ENCODE data around the gene JMJD7. TPM values are rescaled to one million over a fixed set of nuclear protein-coding genes. Genes with fewer than 3 reads are reported as not detected.

Gene JMJD7
- total and polyA plus RNA-seq, 10 donors, result 3.2 to 20.1 (median 10.7) TPM

DNA sequence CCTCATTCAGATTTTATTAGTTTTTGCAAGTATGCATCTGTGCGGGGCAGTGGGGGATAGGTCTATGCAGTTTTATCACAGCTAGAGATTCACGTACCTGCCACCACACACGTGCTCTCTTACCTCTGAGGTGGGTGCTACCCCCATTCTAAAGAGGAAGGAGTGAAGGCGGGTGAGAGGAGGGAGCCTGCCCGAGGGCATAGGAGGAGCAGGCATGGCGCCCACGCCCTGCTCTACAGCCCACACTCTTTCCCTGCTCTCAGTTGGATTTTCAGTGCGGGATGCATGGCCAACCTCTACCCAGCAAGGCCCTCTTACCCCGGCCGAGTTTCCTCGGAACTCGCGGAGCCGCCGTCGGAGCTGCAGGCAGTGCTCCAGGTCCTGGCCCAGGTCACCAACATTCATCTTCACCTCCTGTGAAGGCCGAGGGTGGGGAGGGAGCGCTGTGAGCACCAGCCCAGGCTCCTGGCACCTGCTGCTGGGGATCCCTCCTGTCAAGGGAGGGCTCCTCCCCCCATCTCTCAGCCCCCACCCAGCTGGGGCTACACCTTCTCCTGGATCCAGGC is 37.7 kb downstream of the JMJD7 start:
- H3K4me1 ChIP-seq, result peaks cover 0 to 3% (median 2%) of the 10 kb centered on the region in 6 donors
- DNase-seq, result no peak
- H3K27ac ChIP-seq, result no peak overlapping the region
- intact Hi-C loops (cut with DNase I; ENCODE audit: low total_unique reads), result no loop called here
- 63 to 89% (median 82%) methylated on average over 9 to 18 of the region's 18 CpGs for WGBS, 5 donors
- H3K4me3 ChIP-seq, result no peak overlapping the region
- H3K27me3 ChIP-seq (replicated peaks in 1 of 7), result peaks cover 0 to 19% (median 0%) of the 10 kb centered on the region in 7 donors
- no peaks in the 10 kb centered on the region for H3K9me3 ChIP-seq
- H3K36me3 ChIP-seq, result no peaks in the 10 kb centered on the region
- TF ChIP-seq, protein P1, sequence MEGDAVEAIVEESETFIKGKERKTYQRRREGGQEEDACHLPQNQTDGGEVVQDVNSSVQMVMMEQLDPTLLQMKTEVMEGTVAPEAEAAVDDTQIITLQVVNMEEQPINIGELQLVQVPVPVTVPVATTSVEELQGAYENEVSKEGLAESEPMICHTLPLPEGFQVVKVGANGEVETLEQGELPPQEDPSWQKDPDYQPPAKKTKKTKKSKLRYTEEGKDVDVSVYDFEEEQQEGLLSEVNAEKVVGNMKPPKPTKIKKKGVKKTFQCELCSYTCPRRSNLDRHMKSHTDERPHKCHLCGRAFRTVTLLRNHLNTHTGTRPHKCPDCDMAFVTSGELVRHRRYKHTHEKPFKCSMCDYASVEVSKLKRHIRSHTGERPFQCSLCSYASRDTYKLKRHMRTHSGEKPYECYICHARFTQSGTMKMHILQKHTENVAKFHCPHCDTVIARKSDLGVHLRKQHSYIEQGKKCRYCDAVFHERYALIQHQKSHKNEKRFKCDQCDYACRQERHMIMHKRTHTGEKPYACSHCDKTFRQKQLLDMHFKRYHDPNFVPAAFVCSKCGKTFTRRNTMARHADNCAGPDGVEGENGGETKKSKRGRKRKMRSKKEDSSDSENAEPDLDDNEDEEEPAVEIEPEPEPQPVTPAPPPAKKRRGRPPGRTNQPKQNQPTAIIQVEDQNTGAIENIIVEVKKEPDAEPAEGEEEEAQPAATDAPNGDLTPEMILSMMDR (IDR thresholded peaks at IDR 0.05 in 8 of 11, conservative IDR thresholded peaks at IDR 0.05 in 3 of 11), result no peak
- TF ChIP-seq POLR2AphosphoS5 (IDR thresholded peaks at IDR 0.05), result no peak

DNA sequence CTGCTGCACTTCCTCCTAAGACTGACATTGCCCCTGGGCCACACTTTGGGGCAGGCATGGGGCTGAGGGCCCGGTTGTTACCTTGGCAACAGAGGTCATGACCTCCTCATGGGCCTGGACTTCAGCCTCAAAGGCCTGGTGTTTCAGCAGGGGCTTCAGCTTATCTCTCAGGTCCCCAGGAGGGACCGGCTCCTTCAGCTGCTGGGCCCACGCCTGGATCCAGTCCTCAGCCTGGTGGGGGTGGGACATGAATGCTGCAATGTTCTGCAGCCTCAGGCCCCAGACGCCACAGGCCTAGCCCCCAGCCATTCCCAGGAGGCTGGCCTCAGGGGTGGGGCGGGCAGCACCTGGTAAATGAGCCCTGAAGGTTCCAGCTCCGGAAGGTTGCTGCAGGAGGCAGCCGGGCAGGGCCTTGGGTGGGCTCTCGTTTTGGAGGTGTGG is 38.4 kb downstream of the JMJD7 start:
- 85 to 91% (median 90%) methylated on average over 7 to 8 of the region's 8 CpGs; no CpG with 5 or more reads in 1 of the 5 donors for WGBS, 5 donors

DNA sequence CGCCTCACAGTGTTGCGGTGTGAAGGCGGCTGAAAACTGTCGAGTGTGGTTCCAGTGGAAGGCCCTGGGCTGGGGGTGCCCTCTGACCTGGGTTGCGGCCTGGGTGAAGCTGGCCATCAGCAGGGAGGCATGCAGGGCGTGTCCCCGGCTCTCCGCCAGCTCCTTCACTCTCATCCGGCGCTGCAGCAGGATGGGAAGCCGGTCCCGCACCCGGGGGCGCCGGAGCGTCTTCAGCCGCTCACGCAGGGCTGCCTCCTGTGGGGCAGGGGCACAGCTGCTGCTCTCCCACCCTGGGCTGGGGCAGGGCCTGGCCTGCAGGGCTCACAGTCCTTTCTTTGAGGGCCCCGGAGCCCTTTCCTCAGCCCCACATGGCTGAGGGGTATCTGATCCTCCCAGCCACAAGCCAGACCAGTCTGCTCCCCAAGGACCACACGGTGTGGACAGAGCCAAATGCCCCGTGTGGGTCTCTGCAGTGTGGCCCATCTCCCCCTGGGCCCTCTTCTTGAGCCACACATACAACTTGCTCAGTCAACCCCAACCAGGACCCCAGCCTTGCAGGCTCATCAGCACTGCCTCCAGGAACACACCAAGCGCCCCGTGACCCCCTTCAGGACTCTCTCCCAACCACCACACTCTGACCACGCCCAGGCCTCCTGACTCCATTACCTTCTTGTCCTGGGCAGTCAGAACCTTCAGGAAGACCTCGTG is 39.1 kb downstream of the JMJD7 start:
- WGBS, 5 donors, result 86 to 90% (median 89%) methylated on average over 13 to 25 of the region's 25 CpGs
- no peak overlapping the region for H3K27ac ChIP-seq
- H3K9me3 ChIP-seq, result no peaks in the 10 kb centered on the region
- no peaks in the 10 kb centered on the region for H3K4me1 ChIP-seq
- peaks cover 0 to 13% (median 0%) of the 10 kb centered on the region in 7 donors for H3K27me3 ChIP-seq (replicated peaks in 1 of 7)
- no peak for DNase-seq
- TF ChIP-seq POLR2AphosphoS5 (IDR thresholded peaks at IDR 0.05), result no peak
- TF ChIP-seq, protein P1 (IDR thresholded peaks at IDR 0.05 in 8 of 11, conservative IDR thresholded peaks at IDR 0.05 in 3 of 11), result no peak
- no peaks in the 10 kb centered on the region for H3K36me3 ChIP-seq
- no peak overlapping the region for H3K4me3 ChIP-seq
- intact Hi-C loops (cut with DNase I; ENCODE audit: low total_unique reads), result no loop called here

More for the DNA sequence above, 38.4 kb downstream of the JMJD7 start:
- TF ChIP-seq POLR2A (IDR thresholded peaks at IDR 0.05) (no peak), POLR2AphosphoS5 (IDR thresholded peaks at IDR 0.05) (no peak)
- TF ChIP-seq, protein P1 (IDR thresholded peaks at IDR 0.05 in 8 of 11, conservative IDR thresholded peaks at IDR 0.05 in 3 of 11), result no peak
- H3K27me3 ChIP-seq (replicated peaks in 1 of 7), result peaks cover 0 to 13% (median 0%) of the 10 kb centered on the region in 7 donors
- no peak for DNase-seq
- intact Hi-C loops (cut with DNase I; ENCODE audit: low total_unique reads), result no loop called here
- H3K36me3 ChIP-seq, result no peaks in the 10 kb centered on the region
- H3K4me1 ChIP-seq, result no peaks in the 10 kb centered on the region
- H3K9me3 ChIP-seq, result no peaks in the 10 kb centered on the region
- H3K4me3 ChIP-seq, result no peak overlapping the region
- H3K27ac ChIP-seq, result no peak overlapping the region

DNA sequence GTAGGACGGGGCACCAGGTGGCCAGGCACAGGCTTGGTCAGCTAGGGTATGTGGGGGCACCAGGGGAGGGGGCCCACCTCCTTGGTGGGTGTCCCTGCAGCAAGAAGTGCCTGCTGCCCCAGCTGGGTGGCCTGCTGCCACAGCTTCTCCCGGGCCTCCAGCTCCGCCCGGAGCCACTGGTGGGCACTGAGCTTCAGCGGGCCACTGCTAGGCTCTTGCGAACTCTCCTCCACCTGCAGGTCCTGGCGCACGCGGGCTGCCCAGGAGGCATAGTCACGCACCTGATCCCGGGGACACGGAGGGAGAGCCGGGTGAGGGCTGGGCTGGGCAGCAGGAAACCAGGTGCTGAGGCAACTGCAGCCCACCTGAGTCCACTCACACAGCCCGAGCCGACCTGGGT is 40.4 kb downstream of the JMJD7 start:
- Histone ChIP-seq H3K4me1 (no peaks in the 10 kb centered on the region), H3K4me3 (no peak overlapping the region), H3K27me3 (replicated peaks in 1 of 7) (peaks cover 0 to 8% (median 0%) of the 10 kb centered on the region in 7 donors), H3K36me3 (no peaks in the 10 kb centered on the region), H3K27ac (no peak overlapping the region), H3K9me3 (no peaks in the 10 kb centered on the region)
- TF ChIP-seq POLR2AphosphoS5 (IDR thresholded peaks at IDR 0.05), result no peak
- TF ChIP-seq POLR2A (IDR thresholded peaks at IDR 0.05), result no peak
- TF ChIP-seq, protein P1 (IDR thresholded peaks at IDR 0.05 in 8 of 11, conservative IDR thresholded peaks at IDR 0.05 in 3 of 11), result no peak
- intact Hi-C loops (cut with DNase I; ENCODE audit: low total_unique reads), result no loop called here
- DNase-seq, result no peak
- 78 to 99% (median 95%) methylated on average over 3 to 15 of the region's 15 CpGs for WGBS, 5 donors
